Measurements from ENCODE around the gene NDUFS8. TPM values are rescaled to one million over a fixed set of nuclear protein-coding genes. Genes with fewer than 3 reads are reported as not detected.

The NDUFS8 gene
- total and polyA plus RNA-seq, 2 of the 13 experiments (the other 11 are each of a cell fraction or from before 2014, with no cell fraction given) = 96.7 to 158 TPM

- 0 out of 2 replicates have a peak, but pooled peaks have one; percentile 39 for TF ChIP-seq BHLHE40 (IDR thresholded peaks at IDR 0.05; ENCODE audit: low read length)
- TF ChIP-seq, protein P1, sequence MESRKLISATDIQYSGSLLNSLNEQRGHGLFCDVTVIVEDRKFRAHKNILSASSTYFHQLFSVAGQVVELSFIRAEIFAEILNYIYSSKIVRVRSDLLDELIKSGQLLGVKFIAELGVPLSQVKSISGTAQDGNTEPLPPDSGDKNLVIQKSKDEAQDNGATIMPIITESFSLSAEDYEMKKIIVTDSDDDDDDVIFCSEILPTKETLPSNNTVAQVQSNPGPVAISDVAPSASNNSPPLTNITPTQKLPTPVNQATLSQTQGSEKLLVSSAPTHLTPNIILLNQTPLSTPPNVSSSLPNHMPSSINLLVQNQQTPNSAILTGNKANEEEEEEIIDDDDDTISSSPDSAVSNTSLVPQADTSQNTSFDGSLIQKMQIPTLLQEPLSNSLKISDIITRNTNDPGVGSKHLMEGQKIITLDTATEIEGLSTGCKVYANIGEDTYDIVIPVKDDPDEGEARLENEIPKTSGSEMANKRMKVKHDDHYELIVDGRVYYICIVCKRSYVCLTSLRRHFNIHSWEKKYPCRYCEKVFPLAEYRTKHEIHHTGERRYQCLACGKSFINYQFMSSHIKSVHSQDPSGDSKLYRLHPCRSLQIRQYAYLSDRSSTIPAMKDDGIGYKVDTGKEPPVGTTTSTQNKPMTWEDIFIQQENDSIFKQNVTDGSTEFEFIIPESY (CRISPR knock-in tag; IDR thresholded peaks at IDR 0.05) = 0 out of 2 replicates have a peak, but pooled peaks have one; percentile 15
- TF ChIP-seq, protein P2, sequence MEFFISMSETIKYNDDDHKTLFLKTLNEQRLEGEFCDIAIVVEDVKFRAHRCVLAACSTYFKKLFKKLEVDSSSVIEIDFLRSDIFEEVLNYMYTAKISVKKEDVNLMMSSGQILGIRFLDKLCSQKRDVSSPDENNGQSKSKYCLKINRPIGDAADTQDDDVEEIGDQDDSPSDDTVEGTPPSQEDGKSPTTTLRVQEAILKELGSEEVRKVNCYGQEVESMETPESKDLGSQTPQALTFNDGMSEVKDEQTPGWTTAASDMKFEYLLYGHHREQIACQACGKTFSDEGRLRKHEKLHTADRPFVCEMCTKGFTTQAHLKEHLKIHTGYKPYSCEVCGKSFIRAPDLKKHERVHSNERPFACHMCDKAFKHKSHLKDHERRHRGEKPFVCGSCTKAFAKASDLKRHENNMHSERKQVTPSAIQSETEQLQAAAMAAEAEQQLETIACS (CRISPR knock-in tag; IDR thresholded peaks at IDR 0.05) = no peak
- no peak for TF ChIP-seq ZC3H13 (CRISPR knock-in tag; IDR thresholded peaks at IDR 0.05)
- TF ChIP-seq, protein P3, sequence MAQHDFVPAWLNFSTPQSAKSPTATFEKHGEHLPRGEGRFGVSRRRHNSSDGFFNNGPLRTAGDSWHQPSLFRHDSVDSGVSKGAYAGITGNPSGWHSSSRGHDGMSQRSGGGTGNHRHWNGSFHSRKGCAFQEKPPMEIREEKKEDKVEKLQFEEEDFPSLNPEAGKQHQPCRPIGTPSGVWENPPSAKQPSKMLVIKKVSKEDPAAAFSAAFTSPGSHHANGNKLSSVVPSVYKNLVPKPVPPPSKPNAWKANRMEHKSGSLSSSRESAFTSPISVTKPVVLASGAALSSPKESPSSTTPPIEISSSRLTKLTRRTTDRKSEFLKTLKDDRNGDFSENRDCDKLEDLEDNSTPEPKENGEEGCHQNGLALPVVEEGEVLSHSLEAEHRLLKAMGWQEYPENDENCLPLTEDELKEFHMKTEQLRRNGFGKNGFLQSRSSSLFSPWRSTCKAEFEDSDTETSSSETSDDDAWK (CRISPR knock-in tag; IDR thresholded peaks at IDR 0.05) = no peak
- TF ChIP-seq LCORL (IDR thresholded peaks at IDR 0.05) = no peak
- TF ChIP-seq LCORL (CRISPR knock-in tag; IDR thresholded peaks at IDR 0.05) = peak; percentile 81
- TF ChIP-seq RCOR2 (CRISPR knock-in tag; IDR thresholded peaks at IDR 0.05) = no peak; the same call in 1 of the 2 replicates
- TF ChIP-seq, protein P4, sequence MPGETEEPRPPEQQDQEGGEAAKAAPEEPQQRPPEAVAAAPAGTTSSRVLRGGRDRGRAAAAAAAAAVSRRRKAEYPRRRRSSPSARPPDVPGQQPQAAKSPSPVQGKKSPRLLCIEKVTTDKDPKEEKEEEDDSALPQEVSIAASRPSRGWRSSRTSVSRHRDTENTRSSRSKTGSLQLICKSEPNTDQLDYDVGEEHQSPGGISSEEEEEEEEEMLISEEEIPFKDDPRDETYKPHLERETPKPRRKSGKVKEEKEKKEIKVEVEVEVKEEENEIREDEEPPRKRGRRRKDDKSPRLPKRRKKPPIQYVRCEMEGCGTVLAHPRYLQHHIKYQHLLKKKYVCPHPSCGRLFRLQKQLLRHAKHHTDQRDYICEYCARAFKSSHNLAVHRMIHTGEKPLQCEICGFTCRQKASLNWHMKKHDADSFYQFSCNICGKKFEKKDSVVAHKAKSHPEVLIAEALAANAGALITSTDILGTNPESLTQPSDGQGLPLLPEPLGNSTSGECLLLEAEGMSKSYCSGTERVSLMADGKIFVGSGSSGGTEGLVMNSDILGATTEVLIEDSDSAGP (CRISPR knock-in tag; IDR thresholded peaks at IDR 0.05; ENCODE audit: borderline replicate concordance) = no peak; the same call in 1 of the 2 replicates
- no peak for TF ChIP-seq ZNF543 (CRISPR knock-in tag; IDR thresholded peaks at IDR 0.05)
- no peak for TF ChIP-seq KMT2A (CRISPR knock-in tag; IDR thresholded peaks at IDR 0.05)
- TF ChIP-seq, protein P5, sequence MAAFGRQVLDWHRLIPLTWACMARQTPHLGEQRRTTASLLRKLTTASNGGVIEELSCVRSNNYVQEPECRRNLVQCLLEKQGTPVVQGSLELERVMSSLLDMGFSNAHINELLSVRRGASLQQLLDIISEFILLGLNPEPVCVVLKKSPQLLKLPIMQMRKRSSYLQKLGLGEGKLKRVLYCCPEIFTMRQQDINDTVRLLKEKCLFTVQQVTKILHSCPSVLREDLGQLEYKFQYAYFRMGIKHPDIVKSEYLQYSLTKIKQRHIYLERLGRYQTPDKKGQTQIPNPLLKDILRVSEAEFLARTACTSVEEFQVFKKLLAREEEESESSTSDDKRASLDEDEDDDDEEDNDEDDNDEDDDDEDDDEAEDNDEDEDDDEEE (CRISPR knock-in tag; IDR thresholded peaks at IDR 0.05) = no peak
- TF ChIP-seq FOXK1 (CRISPR knock-in tag; IDR thresholded peaks at IDR 0.05; ENCODE audit: borderline replicate concordance, low read depth) = no peak
- no peak for TF ChIP-seq ZNF253 (CRISPR knock-in tag; IDR thresholded peaks at IDR 0.05; ENCODE audit: borderline replicate concordance)
- no peak for TF ChIP-seq NFYC (CRISPR knock-in tag; IDR thresholded peaks at IDR 0.05)
- TF ChIP-seq, protein P6, sequence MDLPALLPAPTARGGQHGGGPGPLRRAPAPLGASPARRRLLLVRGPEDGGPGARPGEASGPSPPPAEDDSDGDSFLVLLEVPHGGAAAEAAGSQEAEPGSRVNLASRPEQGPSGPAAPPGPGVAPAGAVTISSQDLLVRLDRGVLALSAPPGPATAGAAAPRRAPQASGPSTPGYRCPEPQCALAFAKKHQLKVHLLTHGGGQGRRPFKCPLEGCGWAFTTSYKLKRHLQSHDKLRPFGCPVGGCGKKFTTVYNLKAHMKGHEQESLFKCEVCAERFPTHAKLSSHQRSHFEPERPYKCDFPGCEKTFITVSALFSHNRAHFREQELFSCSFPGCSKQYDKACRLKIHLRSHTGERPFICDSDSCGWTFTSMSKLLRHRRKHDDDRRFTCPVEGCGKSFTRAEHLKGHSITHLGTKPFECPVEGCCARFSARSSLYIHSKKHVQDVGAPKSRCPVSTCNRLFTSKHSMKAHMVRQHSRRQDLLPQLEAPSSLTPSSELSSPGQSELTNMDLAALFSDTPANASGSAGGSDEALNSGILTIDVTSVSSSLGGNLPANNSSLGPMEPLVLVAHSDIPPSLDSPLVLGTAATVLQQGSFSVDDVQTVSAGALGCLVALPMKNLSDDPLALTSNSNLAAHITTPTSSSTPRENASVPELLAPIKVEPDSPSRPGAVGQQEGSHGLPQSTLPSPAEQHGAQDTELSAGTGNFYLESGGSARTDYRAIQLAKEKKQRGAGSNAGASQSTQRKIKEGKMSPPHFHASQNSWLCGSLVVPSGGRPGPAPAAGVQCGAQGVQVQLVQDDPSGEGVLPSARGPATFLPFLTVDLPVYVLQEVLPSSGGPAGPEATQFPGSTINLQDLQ (CRISPR knock-in tag; IDR thresholded peaks at IDR 0.05) = no peak
- 0 out of 2 replicates have a peak, but pooled peaks have one; percentile 24 for TF ChIP-seq MXD4 (CRISPR knock-in tag; IDR thresholded peaks at IDR 0.05)
- TF ChIP-seq ZNF33A (CRISPR knock-in tag; IDR thresholded peaks at IDR 0.05; ENCODE audit: borderline replicate concordance) = no peak
- TF ChIP-seq SALL1 (CRISPR knock-in tag; IDR thresholded peaks at IDR 0.05) = peak; percentile 44; the same call in 1 of the 2 replicates
- peak; percentile 31; the same call in 1 of the 2 replicates for TF ChIP-seq ZFY (CRISPR knock-in tag; IDR thresholded peaks at IDR 0.05)
These were observed 17.5 kb upstream of the NDUFS8 start (continued) for GRCh38 chr11:68012843-68013610.
